HEK293 (cell line): ENCODE results near the gene PCNX4.
A peak's percentile ranks its signal among the peaks of the same experiment; 100 is the strongest.

ENCODE experiments used
- GLI2 ChIP-seq: fragments of 450-650 bp; formaldehyde crosslinking; IDR thresholded peaks from 2 replicates; pipeline ENCODE4; 2017; ENCODE audit warnings: missing biosample characterization, missing genetic modification characterization, low read depth, borderline replicate concordance
- KLF1 ChIP-seq: fragments of 450-650 bp; formaldehyde crosslinking; IDR thresholded peaks from 2 replicates; pipeline ENCODE4 v1.5.1; 2016; ENCODE audit warnings: missing biosample characterization, missing genetic modification characterization
- KLF16 ChIP-seq: fragments of 450-650 bp; formaldehyde crosslinking; IDR thresholded peaks from 2 replicates; pipeline ENCODE4 v1.5.1; 2017; ENCODE audit warnings: missing biosample characterization, missing genetic modification characterization
- PRDM10 ChIP-seq: fragments of 450-650 bp; formaldehyde crosslinking; IDR thresholded peaks from 2 replicates; pipeline ENCODE4 v1.5.1; 2016; ENCODE audit warnings: missing biosample characterization, missing genetic modification characterization
- WT1 ChIP-seq: fragments of 450-650 bp; formaldehyde crosslinking; IDR thresholded peaks from 2 replicates; pipeline ENCODE4 v1.5.1; 2016; ENCODE audit warnings: missing biosample characterization, missing genetic modification characterization
- ZBTB11 ChIP-seq: fragments of 450-650 bp; formaldehyde crosslinking; conservative IDR thresholded peaks from 2 replicates; pipeline ENCODE4 v1.5.1; 2016; ENCODE audit warnings: low read depth, missing biosample characterization, missing genetic modification characterization
- ZNF133 ChIP-seq: fragments of 450-650 bp; formaldehyde crosslinking; IDR thresholded peaks from 2 replicates; pipeline ENCODE4 v1.5.1; 2016; ENCODE audit warnings: missing biosample characterization, missing genetic modification characterization
- ZNF23 ChIP-seq: fragments of 450-650 bp; formaldehyde crosslinking; IDR thresholded peaks from 2 replicates; pipeline ENCODE4 v1.5.1; 2016; ENCODE audit warnings: missing biosample characterization, missing genetic modification characterization, borderline replicate concordance
- ZNF302 ChIP-seq: fragments of 450-650 bp; formaldehyde crosslinking; IDR thresholded peaks from 2 replicates; pipeline ENCODE4 v1.5.1; 2016; ENCODE audit warnings: missing biosample characterization, missing genetic modification characterization, low read depth
- ZNF324 ChIP-seq: fragments of 450-650 bp; formaldehyde crosslinking; IDR thresholded peaks from 2 replicates; pipeline ENCODE4 v1.5.1; 2016; ENCODE audit warnings: missing biosample characterization, missing genetic modification characterization
- ZNF341 ChIP-seq: fragments of 450-650 bp; formaldehyde crosslinking; IDR thresholded peaks from 2 replicates; pipeline ENCODE4; 2016; ENCODE audit warnings: low read depth, missing biosample characterization, missing genetic modification characterization
- ZNF404 ChIP-seq: fragments of 450-650 bp; formaldehyde crosslinking; IDR thresholded peaks from 2 replicates; pipeline ENCODE4 v1.5.1; 2017; ENCODE audit warnings: missing biosample characterization, missing genetic modification characterization
- ZNF416 ChIP-seq: fragments of 450-650 bp; formaldehyde crosslinking; IDR thresholded peaks from 2 replicates; pipeline ENCODE4 v1.5.1; 2016; ENCODE audit warnings: missing biosample characterization, missing genetic modification characterization
- ZNF48 ChIP-seq: fragments of 450-650 bp; formaldehyde crosslinking; IDR thresholded peaks from 2 replicates; pipeline ENCODE4 v1.5.1; 2016; ENCODE audit warnings: missing biosample characterization, missing genetic modification characterization
- ZNF510 ChIP-seq: fragments of 450-650 bp; formaldehyde crosslinking; IDR thresholded peaks from 2 replicates; pipeline ENCODE4 v1.5.1; 2018; ENCODE audit warnings: mild to moderate bottlenecking, missing genetic modification characterization, missing biosample characterization; ENCODE audit not compliant: insufficient replicate concordance
- ZNF558 ChIP-seq: fragments of 450-650 bp; formaldehyde crosslinking; IDR thresholded peaks from 2 replicates; pipeline ENCODE4 v1.5.1; 2016; ENCODE audit warnings: missing biosample characterization, missing genetic modification characterization
- ZNF596 ChIP-seq: fragments of 450-650 bp; IDR thresholded peaks from 2 replicates; pipeline ENCODE4 v1.5.0; 2018; ENCODE audit warnings: missing biosample characterization, mild to moderate bottlenecking, missing genetic modification characterization, moderate library complexity
- ZNF621 ChIP-seq: fragments of 450-650 bp; formaldehyde crosslinking; IDR thresholded peaks from 2 replicates; pipeline ENCODE4 v1.5.1; 2017; ENCODE audit warnings: missing biosample characterization, missing genetic modification characterization
- ZNF626 ChIP-seq: fragments of 450-650 bp; sonication (Bioruptor Pico); formaldehyde crosslinking; IDR thresholded peaks from 2 replicates; pipeline ENCODE4 v1.5.1; 2018; ENCODE audit warnings: missing biosample characterization, missing genetic modification characterization, inconsistent platforms
- ZNF658 ChIP-seq: fragments of 450-650 bp; formaldehyde crosslinking; IDR thresholded peaks from 2 replicates; pipeline ENCODE4; 2016; ENCODE audit warnings: missing biosample characterization, missing genetic modification characterization
- ZNF747 ChIP-seq: fragments of 450-650 bp; formaldehyde crosslinking; IDR thresholded peaks from 2 replicates; pipeline ENCODE4 v1.5.1; 2016; ENCODE audit warnings: missing biosample characterization, missing genetic modification characterization
- ZSCAN16 ChIP-seq: fragments of 450-650 bp; formaldehyde crosslinking; IDR thresholded peaks from 2 replicates; pipeline ENCODE4 v1.5.1; 2016; ENCODE audit warnings: missing biosample characterization, missing genetic modification characterization
- TF ChIP-seq, protein P1 (sequence below): fragments of 450-650 bp; formaldehyde crosslinking; IDR thresholded peaks from 2 replicates; pipeline ENCODE4; 2016; ENCODE audit warnings: missing biosample characterization, missing genetic modification characterization
- TF ChIP-seq, protein P2 (sequence below): fragments of 450-650 bp; formaldehyde crosslinking; IDR thresholded peaks from 2 replicates; pipeline ENCODE4 v1.5.1; 2017; ENCODE audit warnings: missing biosample characterization, missing genetic modification characterization
- TF ChIP-seq, protein P3 (sequence below): fragments of 450-650 bp; formaldehyde crosslinking; IDR thresholded peaks from 2 replicates; pipeline ENCODE4 v1.5.1; 2016; ENCODE audit warnings: missing biosample characterization, missing genetic modification characterization
- TF ChIP-seq, protein P4 (sequence below): fragments of 450-650 bp; formaldehyde crosslinking; IDR thresholded peaks from 2 replicates; pipeline ENCODE4 v1.5.1; 2016; ENCODE audit warnings: missing biosample characterization, missing genetic modification characterization

Gene PCNX4

GRCh38 chr14:60091550-60092525, at the start of gene PCNX4 (continued):
- peak; percentile 98 for TF ChIP-seq PRDM10 (tag by site-specific recombination)
- TF ChIP-seq ZNF621: no peak
- TF ChIP-seq WT1 (tag by site-specific recombination): no peak; the same call in 1 of the 2 replicates
- TF ChIP-seq ZNF416 (tag by site-specific recombination): no peak
- TF ChIP-seq GLI2 (tag by site-specific recombination): no peak
- TF ChIP-seq KLF16 (tag by site-specific recombination): 0 out of 2 replicates have a peak, but pooled peaks have one; percentile 21
- TF ChIP-seq, protein P1, sequence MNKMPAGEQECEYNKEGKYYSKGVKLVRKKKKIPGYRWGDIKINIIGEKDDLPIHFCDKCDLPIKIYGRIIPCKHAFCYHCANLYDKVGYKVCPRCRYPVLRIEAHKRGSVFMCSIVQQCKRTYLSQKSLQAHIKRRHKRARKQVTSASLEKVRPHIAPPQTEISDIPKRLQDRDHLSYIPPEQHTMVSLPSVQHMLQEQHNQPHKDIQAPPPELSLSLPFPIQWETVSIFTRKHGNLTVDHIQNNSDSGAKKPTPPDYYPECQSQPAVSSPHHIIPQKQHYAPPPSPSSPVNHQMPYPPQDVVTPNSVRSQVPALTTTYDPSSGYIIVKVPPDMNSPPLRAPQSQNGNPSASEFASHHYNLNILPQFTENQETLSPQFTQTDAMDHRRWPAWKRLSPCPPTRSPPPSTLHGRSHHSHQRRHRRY (tag by site-specific recombination): no peak
- no peak for TF ChIP-seq ZNF747
- peak; percentile 66 for TF ChIP-seq ZNF341 (tag by site-specific recombination)
- TF ChIP-seq ZNF596 (tag by site-specific recombination): no peak
- no peak for TF ChIP-seq ZBTB11 (tag by site-specific recombination)
- no peak for TF ChIP-seq ZNF133 (tag by site-specific recombination)
- TF ChIP-seq ZNF626: no peak
- TF ChIP-seq ZNF302 (tag by site-specific recombination): no peak
- TF ChIP-seq ZSCAN16 (tag by site-specific recombination): no peak
- no peak for TF ChIP-seq ZNF558
- TF ChIP-seq, protein P2, sequence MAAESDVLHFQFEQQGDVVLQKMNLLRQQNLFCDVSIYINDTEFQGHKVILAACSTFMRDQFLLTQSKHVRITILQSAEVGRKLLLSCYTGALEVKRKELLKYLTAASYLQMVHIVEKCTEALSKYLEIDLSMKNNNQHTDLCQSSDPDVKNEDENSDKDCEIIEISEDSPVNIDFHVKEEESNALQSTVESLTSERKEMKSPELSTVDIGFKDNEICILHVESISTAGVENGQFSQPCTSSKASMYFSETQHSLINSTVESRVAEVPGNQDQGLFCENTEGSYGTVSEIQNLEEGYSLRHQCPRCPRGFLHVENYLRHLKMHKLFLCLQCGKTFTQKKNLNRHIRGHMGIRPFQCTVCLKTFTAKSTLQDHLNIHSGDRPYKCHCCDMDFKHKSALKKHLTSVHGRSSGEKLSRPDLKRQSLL (tag by site-specific recombination): no peak
- no peak for TF ChIP-seq ZNF404 (tag by site-specific recombination)
- no peak for TF ChIP-seq ZNF48 (tag by site-specific recombination)
- TF ChIP-seq, protein P3, sequence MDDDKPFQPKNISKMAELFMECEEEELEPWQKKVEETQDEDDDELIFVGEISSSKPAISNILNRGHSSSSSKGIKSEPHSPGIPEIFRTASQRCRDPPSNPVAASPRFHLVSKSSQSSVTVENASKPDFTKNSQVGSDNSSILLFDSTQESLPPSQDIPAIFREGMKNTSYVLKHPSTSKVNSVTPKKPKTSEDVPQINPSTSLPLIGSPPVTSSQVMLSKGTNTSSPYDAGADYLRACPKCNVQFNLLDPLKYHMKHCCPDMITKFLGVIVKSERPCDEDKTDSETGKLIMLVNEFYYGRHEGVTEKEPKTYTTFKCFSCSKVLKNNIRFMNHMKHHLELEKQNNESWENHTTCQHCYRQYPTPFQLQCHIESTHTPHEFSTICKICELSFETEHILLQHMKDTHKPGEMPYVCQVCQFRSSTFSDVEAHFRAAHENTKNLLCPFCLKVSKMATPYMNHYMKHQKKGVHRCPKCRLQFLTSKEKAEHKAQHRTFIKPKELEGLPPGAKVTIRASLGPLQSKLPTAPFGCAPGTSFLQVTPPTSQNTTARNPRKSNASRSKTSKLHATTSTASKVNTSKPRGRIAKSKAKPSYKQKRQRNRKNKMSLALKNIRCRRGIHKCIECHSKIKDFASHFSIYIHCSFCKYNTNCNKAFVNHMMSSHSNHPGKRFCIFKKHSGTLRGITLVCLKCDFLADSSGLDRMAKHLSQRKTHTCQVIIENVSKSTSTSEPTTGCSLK (tag by site-specific recombination): no peak
- peak; percentile 47; the same call in 1 of the 2 replicates for TF ChIP-seq KLF1 (tag by site-specific recombination)
- TF ChIP-seq ZNF658 (tag by site-specific recombination): no peak
- TF ChIP-seq, protein P4, sequence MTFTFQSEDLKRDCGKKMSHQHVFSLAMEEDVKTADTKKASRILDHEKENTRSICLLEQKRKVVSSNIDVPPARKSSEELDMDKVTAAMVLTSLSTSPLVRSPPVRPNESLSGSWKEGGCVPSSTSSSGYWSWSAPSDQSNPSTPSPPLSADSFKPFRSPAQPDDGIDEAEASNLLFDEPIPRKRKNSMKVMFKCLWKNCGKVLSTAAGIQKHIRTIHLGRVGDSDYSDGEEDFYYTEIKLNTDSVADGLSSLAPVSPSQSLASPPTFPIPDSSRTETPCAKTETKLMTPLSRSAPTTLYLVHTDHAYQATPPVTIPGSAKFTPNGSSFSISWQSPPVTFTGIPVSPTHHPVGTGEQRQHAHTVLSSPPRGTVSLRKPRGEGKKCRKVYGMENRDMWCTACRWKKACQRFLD (tag by site-specific recombination): no peak
- no peak for TF ChIP-seq ZNF23
- TF ChIP-seq ZNF510: no peak
- no peak for TF ChIP-seq ZNF324 (tag by site-specific recombination)
